Liver (tissue), 9 donors: ENCODE measurements around the gene NFATC1. TPM values are rescaled to one million over a fixed set of nuclear protein-coding genes. Genes with fewer than 3 reads are reported as not detected.

ENCODE experiments used
- DNase-seq: peaks from one replicate; pipeline ENCODE4 v3.0.0-alpha.2; 2017; ENCODE audit warnings: low spot score
- H3K27ac ChIP-seq, 2 donors: one replicate each; pipeline ENCODE4 v1.7.0; 2013; ENCODE audit warnings: inconsistent platforms in 2 of 2, low read length in 2 of 2, control low read depth in 1 of 2, low read depth in 1 of 2, mild to moderate bottlenecking in 1 of 2
- H3K27me3 ChIP-seq, 4 donors: one replicate each; pipeline versions ENCODE4 v1.6.1 to v1.7.0; 2013; ENCODE audit warnings: low read length in 3 of 4, inconsistent platforms in 1 of 4, mild to moderate bottlenecking in 1 of 4, moderate library complexity in 1 of 4; ENCODE audit not compliant: control insufficient read depth in 4 of 4, insufficient read depth in 4 of 4
- H3K36me3 ChIP-seq, 4 donors: one replicate each; pipeline versions ENCODE4 v1.6.1 to v1.7.0; 2013; ENCODE audit warnings: low read length in 3 of 4, mild to moderate bottlenecking in 3 of 4, low read depth in 1 of 4, moderate library complexity in 1 of 4; ENCODE audit not compliant: control insufficient read depth in 4 of 4, insufficient read depth in 3 of 4
- H3K4me1 ChIP-seq, 4 donors: one replicate each; pipeline versions ENCODE4 v1.6.1 to v1.7.0; 2013; ENCODE audit warnings: low read length in 3 of 4, mild to moderate bottlenecking in 3 of 4, moderate library complexity in 1 of 4; ENCODE audit not compliant: control insufficient read depth in 4 of 4, insufficient read depth in 4 of 4
- H3K4me3 ChIP-seq, 3 donors: one replicate each; pipeline versions ENCODE4 v1.6.1 to v1.7.0; 2013; ENCODE audit warnings: low read length in 3 of 3, control low read depth in 1 of 3, low read depth in 1 of 3, mild to moderate bottlenecking in 1 of 3
- H3K9ac ChIP-seq, 2 donors: one replicate each; pipeline ENCODE4 v1.7.0; 2013; ENCODE audit warnings: low read length in 2 of 2, mild to moderate bottlenecking in 2 of 2, moderate library complexity in 2 of 2, control low read depth in 1 of 2, low read depth in 1 of 2
- H3K9me3 ChIP-seq, 4 donors: one replicate each; pipeline versions ENCODE4 v1.6.1 to v1.7.0; 2013; ENCODE audit warnings: low read length in 3 of 4; ENCODE audit not compliant: control insufficient read depth in 4 of 4
- ATF3 ChIP-seq: IDR thresholded peaks from 2 replicates; pipeline ENCODE4 v1.6.1; 2016; ENCODE audit warnings: antibody characterized with exemption
- CTCF ChIP-seq: fragments of 150-350 bp; IDR thresholded peaks from 2 replicates; pipeline ENCODE4 v1.5.1; 2017; ENCODE audit warnings: improper control_type of control experiment, low read depth, low read length; ENCODE audit not compliant: missing input control
- EGR1 ChIP-seq, 2 donors: IDR thresholded peaks; 2 replicates each; pipeline ENCODE4 v1.6.1; 2016 to 2018; ENCODE audit warnings: antibody characterized with exemption in 2 of 2, low read depth in 2 of 2
- FOXA1 ChIP-seq: IDR thresholded peaks from 2 replicates; pipeline ENCODE4 v1.6.1; 2016; ENCODE audit warnings: antibody characterized with exemption
- FOXA2 ChIP-seq: IDR thresholded peaks from 2 replicates; pipeline ENCODE4 v1.6.1; 2016; ENCODE audit warnings: antibody characterized with exemption
- GABPA ChIP-seq, 2 donors: IDR thresholded peaks in 1 of 2; conservative IDR thresholded peaks in 1 of 2; 2 replicates each; pipeline ENCODE4 v1.6.1; 2016; ENCODE audit warnings: antibody characterized with exemption in 2 of 2, mild to moderate bottlenecking in 1 of 2, moderate library complexity in 1 of 2
- HNF4A ChIP-seq, 2 donors: conservative IDR thresholded peaks; 2 replicates each; pipeline ENCODE4 v1.6.1; 2016; ENCODE audit warnings: antibody characterized with exemption in 2 of 2, mild to moderate bottlenecking in 2 of 2
- JUND ChIP-seq, 2 donors: IDR thresholded peaks; 2 replicates each; pipeline ENCODE4 v1.6.1; 2016; ENCODE audit warnings: antibody characterized with exemption in 2 of 2
- NR2F2 ChIP-seq: IDR thresholded peaks from 2 replicates; pipeline ENCODE4 v1.6.1; 2016; ENCODE audit warnings: antibody characterized with exemption
- RAD21 ChIP-seq, 2 donors: IDR thresholded peaks; 2 replicates each; pipeline ENCODE4 v1.6.1; 2016; ENCODE audit warnings: antibody characterized with exemption in 2 of 2, mild to moderate bottlenecking in 2 of 2
- SP1 ChIP-seq: IDR thresholded peaks from 2 replicates; pipeline ENCODE4 v1.6.1; 2018; ENCODE audit warnings: antibody characterized with exemption, mild to moderate bottlenecking
- YY1 ChIP-seq: IDR thresholded peaks from 2 replicates; pipeline ENCODE4 v1.6.1; 2016; ENCODE audit warnings: antibody characterized with exemption, mild to moderate bottlenecking
- ZBTB33 ChIP-seq: IDR thresholded peaks from 2 replicates; pipeline ENCODE4 v1.6.1; 2016; ENCODE audit warnings: antibody characterized with exemption
- WGBS: extraction: QIAGEN DNeasy Blood & Tissue Kit; methylation state at CpG from one replicate; pipeline ENCODE4 v1.1.7; 2013; 5-methylcytosine and 5-hydroxymethylcytosine counted together
- polyA plus RNA-seq, 2 donors: library from polyadenylated mRNA; stranded (reverse) in 1 of 2; unstranded in 1 of 2; fragments of 200-250 nt in 1 of 2; fragments of >200 nt in 1 of 2; fragmentation: Nextera tagmentation in 1 of 2; extraction: Ambion mirVana in 1 of 2; gene quantifications; one replicate each; pipeline versions ENCODE4 v1.2.1 to v1.2.3, GENCODE V29; 2013 to 2015
- total RNA-seq, 2 donors: library from RNA; depleted of rRNA; stranded (reverse); fragments of >200 nt; gene quantifications; one replicate each; pipeline ENCODE4 v1.2.3, GENCODE V29; 2014
- donor health status: healthy.
- donor health status: healthy.
- donor health status: healthy.
- donor health status: healthy.
- donor health status: healthy.

The NFATC1 gene
- total and polyA plus RNA-seq, 4 donors = 0.57 to 2.2 (median 1.3) TPM

- H3K27ac ChIP-seq = no peak overlapping the region
- 90% methylated on average over 26 of the region's 26 CpGs for WGBS
- no peak overlapping the region for H3K4me3 ChIP-seq
- no peak overlapping the region for H3K9ac ChIP-seq
- H3K36me3 ChIP-seq = peaks cover 0 to 7% (median 2%) of the 10 kb centered on the region in 4 donors
- H3K27me3 ChIP-seq = no peaks in the 10 kb centered on the region
- DNase-seq = no peak
- no peaks in the 10 kb centered on the region for H3K4me1 ChIP-seq
- H3K9me3 ChIP-seq = no peaks in the 10 kb centered on the region
- TF ChIP-seq NR2F2 (no peak), EGR1 (IDR thresholded peaks at IDR 0.05; ENCODE audit: low read depth in 2 of 2) (no peak), CTCF (no peak), RAD21 (IDR thresholded peaks at IDR 0.05) (no peak), SP1 (no peak), FOXA1 (no peak), GABPA (IDR thresholded peaks at IDR 0.05 in 1 of 2, conservative IDR thresholded peaks at IDR 0.05 in 1 of 2) (no peak), YY1 (no peak), HNF4A (conservative IDR thresholded peaks at IDR 0.05) (no peak)
Measured at GRCh38 chr18:79488311-79489050, 92.8 kb downstream of the NFATC1 start.

GRCh38 chr18:79489051-79489898, 93.5 kb downstream of the NFATC1 start:
- DNase-seq = no peak
- no peak overlapping the region for H3K4me3 ChIP-seq
- H3K27me3 ChIP-seq = no peaks in the 10 kb centered on the region
- peaks cover 0 to 7% (median 2%) of the 10 kb centered on the region in 4 donors for H3K36me3 ChIP-seq
- H3K9ac ChIP-seq = no peak overlapping the region
- H3K4me1 ChIP-seq = no peaks in the 10 kb centered on the region
- 92% methylated on average over 32 of the region's 32 CpGs for WGBS
- H3K9me3 ChIP-seq = no peaks in the 10 kb centered on the region
- TF ChIP-seq RAD21 (IDR thresholded peaks at IDR 0.05) (no peak), HNF4A (conservative IDR thresholded peaks at IDR 0.05) (no peak), CTCF (no peak), YY1 (no peak), JUND (IDR thresholded peaks at IDR 0.05) (no peak), ZBTB33 (no peak), NR2F2 (no peak), FOXA1 (no peak), FOXA2 (no peak), ATF3 (no peak), SP1 (no peak)
- no peak overlapping the region for H3K27ac ChIP-seq
